SU-DHL-6 (cell line): ENCODE measurements around the gene MAP3K7.

Source experiments
- H2AFZ ChIP-seq: fragments of 200-600 bp; sonication (generic); 2 replicates; pipeline ENCODE4 v1.6.1; 2014; ENCODE audit warnings: low read depth, mild to moderate bottlenecking, moderate library complexity, mixed read lengths, antibody characterized with exemption, low read length; ENCODE audit not compliant: severe bottlenecking
- H3F3A ChIP-seq: fragments of 200-600 bp; shearing (Covaris generic); 2 replicates; pipeline ENCODE4 v1.6.0; 2016; ENCODE audit warnings: antibody characterized with exemption, mild to moderate bottlenecking; ENCODE audit not compliant: insufficient read depth
- H3K27ac ChIP-seq: fragments of 200-600 bp; sonication (generic); 2 replicates; pipeline ENCODE4 v1.5.1; 2016; ENCODE audit warnings: low read depth, mild to moderate bottlenecking, low read length, moderate library complexity, mixed read lengths
- H3K27me3 ChIP-seq: fragments of 200-600 bp; sonication (generic), shearing (Covaris generic); 2 replicates; pipeline ENCODE4 v1.6.0; 2014; ENCODE audit warnings: mild to moderate bottlenecking, low read length
- H3K36me3 ChIP-seq: fragments of 200-600 bp; sonication (generic); 2 replicates; pipeline ENCODE4 v1.6.1; 2014; ENCODE audit warnings: mild to moderate bottlenecking, low read length, mixed read lengths
- H3K4me2 ChIP-seq: fragments of 300-600, 200-600 bp; shearing (Covaris generic), sonication (generic); 2 replicates; pipeline ENCODE4 v1.6.0; 2014; ENCODE audit warnings: low read length, low read depth, mild to moderate bottlenecking; ENCODE audit not compliant: poor library complexity, severe bottlenecking
- H3K4me3 ChIP-seq: fragments of 200-600 bp; sonication (generic); 2 replicates; pipeline ENCODE4 v1.5.1; 2014; ENCODE audit warnings: antibody characterized with exemption, low read length, mild to moderate bottlenecking, mixed read lengths; ENCODE audit not compliant: insufficient read depth, poor library complexity, severe bottlenecking
- H3K79me2 ChIP-seq: fragments of 200-600 bp; sonication (generic); 2 replicates; pipeline ENCODE4 v1.6.1; 2014; ENCODE audit warnings: mild to moderate bottlenecking, low read length, moderate library complexity; ENCODE audit not compliant: insufficient read depth
- H3K9ac ChIP-seq: fragments of 200-600 bp; sonication (generic); 2 replicates; pipeline ENCODE4 v1.7.0; 2014; ENCODE audit warnings: mild to moderate bottlenecking, low read length
- H3K9me2 ChIP-seq: fragments of 200-600 bp; sonication (generic); replicated peaks from 2 replicates; pipeline ENCODE4 v1.6.1; 2014; ENCODE audit warnings: low read length; ENCODE audit not compliant: insufficient read depth
- H3K9me3 ChIP-seq: fragments of 200-600 bp; sonication (generic); 2 replicates; pipeline ENCODE4 v1.6.1; 2014; ENCODE audit warnings: low read length, mixed read lengths; ENCODE audit not compliant: insufficient read depth
- H4K20me1 ChIP-seq: fragments of 200-600 bp; sonication (generic); 2 replicates; pipeline ENCODE4 v1.6.1; 2014; ENCODE audit warnings: low read depth, mild to moderate bottlenecking, antibody characterized with exemption, low read length, moderate library complexity, mixed read lengths
- EZH2phosphoT487 ChIP-seq: fragments of 200-600 bp; sonication (generic), shearing (Covaris generic); conservative IDR thresholded peaks from 2 replicates; pipeline ENCODE4 v1.6.1; 2018; ENCODE audit warnings: mild to moderate bottlenecking, antibody characterized with exemption, low read length, moderate library complexity, mixed read lengths
- TF ChIP-seq, protein P1 (sequence below): fragments of 200-600 bp; sonication (generic); IDR thresholded peaks from one replicate; pipeline ENCODE4 v1.5.1; 2017; ENCODE audit warnings: antibody characterized with exemption, mild to moderate bottlenecking, low read length, moderate library complexity; ENCODE audit not compliant: insufficient read depth, poor library complexity, severe bottlenecking

Gene MAP3K7

DNA sequence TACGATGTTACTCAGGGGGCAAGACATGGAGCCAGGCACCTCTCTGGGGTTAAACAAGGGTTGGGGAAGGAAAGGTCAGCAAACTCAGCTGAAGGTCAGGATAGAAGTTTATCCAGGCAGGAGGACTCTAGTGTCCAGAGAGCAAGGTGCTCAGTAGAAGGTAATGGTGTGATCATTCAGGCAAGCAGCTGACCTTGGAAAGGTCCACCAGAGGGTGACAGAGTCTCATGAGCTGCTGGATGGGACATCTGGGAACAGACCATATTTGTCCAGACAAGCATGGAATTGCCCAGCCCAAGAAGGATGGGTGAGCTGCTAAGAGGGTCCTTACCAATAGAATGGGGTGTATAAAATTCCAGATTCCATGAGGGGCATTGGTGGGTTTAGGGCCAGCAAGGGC, 89.5 kb downstream of the MAP3K7 start:
- Histone ChIP-seq H3K36me3 (no peaks in the 10 kb centered on the region), H3K9me3 (no peaks in the 10 kb centered on the region), H3K27ac (no peak overlapping the region), H3F3A (no peaks in the 10 kb centered on the region), H3K27me3 (peaks cover 2% of the 10 kb centered on the region; the same call in 1 of the 2 replicates), H4K20me1 (no peaks in the 10 kb centered on the region), H3K79me2 (no peaks in the 10 kb centered on the region), H3K4me3 (no peak overlapping the region), H3K9me2 (no peaks in the 10 kb centered on the region), H3K4me2 (no peak overlapping the region), H3K9ac (no peak overlapping the region), H2AFZ (no peak overlapping the region)
- TF ChIP-seq, protein P1, sequence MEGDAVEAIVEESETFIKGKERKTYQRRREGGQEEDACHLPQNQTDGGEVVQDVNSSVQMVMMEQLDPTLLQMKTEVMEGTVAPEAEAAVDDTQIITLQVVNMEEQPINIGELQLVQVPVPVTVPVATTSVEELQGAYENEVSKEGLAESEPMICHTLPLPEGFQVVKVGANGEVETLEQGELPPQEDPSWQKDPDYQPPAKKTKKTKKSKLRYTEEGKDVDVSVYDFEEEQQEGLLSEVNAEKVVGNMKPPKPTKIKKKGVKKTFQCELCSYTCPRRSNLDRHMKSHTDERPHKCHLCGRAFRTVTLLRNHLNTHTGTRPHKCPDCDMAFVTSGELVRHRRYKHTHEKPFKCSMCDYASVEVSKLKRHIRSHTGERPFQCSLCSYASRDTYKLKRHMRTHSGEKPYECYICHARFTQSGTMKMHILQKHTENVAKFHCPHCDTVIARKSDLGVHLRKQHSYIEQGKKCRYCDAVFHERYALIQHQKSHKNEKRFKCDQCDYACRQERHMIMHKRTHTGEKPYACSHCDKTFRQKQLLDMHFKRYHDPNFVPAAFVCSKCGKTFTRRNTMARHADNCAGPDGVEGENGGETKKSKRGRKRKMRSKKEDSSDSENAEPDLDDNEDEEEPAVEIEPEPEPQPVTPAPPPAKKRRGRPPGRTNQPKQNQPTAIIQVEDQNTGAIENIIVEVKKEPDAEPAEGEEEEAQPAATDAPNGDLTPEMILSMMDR = no peak
- TF ChIP-seq EZH2phosphoT487 = no peak

DNA sequence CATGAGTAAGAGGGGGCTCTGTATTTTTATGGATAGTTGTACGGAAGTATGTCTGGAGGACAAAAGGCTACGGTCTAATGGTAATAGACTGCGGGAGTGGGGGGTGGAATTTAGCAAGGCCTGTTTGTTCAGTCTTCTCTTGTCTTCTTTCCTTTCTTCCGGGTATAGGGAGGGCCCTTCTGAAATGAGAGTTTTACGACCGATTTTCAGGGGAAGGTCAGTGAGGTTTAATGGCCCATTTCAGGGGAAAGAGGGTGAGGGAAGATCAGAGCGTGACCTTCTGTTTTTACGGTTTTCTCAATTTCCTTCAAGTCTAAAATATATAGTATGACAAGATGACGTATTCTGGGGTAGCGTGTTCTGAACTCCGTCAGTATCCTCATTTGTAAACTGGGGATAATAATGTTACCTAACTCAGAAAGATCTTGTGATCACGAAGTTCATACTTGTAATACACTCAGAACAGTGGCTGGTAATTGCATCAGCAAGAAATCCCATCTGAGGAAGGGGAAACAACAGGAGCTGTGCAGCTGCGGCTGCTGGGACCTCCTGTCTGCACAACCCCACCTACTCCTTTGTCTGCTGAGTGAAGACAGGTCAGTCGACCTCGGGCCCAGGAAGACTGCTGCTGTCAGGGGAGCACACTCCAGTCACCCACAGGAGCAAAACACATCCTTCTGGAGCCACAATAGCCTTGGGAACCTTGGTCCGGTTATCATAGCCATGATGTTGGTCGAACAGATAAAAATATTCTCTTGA, 90.4 kb downstream of the MAP3K7 start:
- Histone ChIP-seq H3F3A (no peaks in the 10 kb centered on the region), H2AFZ (no peak overlapping the region), H3K9me2 (no peaks in the 10 kb centered on the region)

DNA sequence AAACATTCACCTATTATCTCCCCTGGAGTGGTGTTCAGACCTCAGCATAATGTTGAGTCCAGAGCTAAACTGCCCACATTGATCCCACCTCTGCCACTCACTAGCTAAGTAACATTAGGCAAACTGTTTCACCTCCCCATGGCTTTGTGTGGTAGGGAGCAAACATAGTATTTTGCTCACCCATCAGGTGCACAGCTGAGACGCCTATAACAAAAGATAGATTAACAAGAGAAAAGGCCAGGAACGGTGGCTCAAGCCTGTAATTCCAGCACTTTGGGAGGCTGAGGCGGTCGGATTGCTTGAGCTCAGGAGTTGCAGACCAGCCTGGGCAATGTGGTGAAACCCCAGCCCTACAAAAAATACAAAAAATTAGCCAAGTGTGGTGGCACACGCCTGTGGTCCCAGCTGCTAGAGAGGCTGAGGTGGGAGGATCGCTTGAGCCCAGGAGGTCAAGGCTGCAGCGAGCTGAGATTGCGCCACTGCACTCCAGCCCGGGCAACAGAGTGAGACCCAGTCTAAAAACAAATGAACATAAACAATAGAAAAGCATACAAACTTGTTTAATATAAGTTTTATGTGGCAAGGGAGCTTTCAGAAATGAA, 91.6 kb downstream of the MAP3K7 start:
- no peaks in the 10 kb centered on the region for H3K9me3 ChIP-seq
- H4K20me1 ChIP-seq = no peaks in the 10 kb centered on the region
- no peak overlapping the region for H3K4me3 ChIP-seq
- H3K4me2 ChIP-seq = no peak overlapping the region
- TF ChIP-seq EZH2phosphoT487 = no peak
- TF ChIP-seq, protein P1 = no peak
- H3K9ac ChIP-seq = no peak overlapping the region
- no peaks in the 10 kb centered on the region for H3F3A ChIP-seq
- H3K27me3 ChIP-seq = peaks cover 2% of the 10 kb centered on the region; the same call in 1 of the 2 replicates
- H3K9me2 ChIP-seq = no peaks in the 10 kb centered on the region
- no peaks in the 10 kb centered on the region for H3K36me3 ChIP-seq
- H2AFZ ChIP-seq = no peak overlapping the region
- no peak overlapping the region for H3K27ac ChIP-seq
- H3K79me2 ChIP-seq = no peaks in the 10 kb centered on the region

More for the DNA sequence above, 90.4 kb downstream of the MAP3K7 start:
- Histone ChIP-seq H4K20me1 (no peaks in the 10 kb centered on the region), H3K36me3 (no peaks in the 10 kb centered on the region), H3K79me2 (no peaks in the 10 kb centered on the region), H3K4me2 (no peak overlapping the region), H3K27me3 (peaks cover 2% of the 10 kb centered on the region; the same call in 1 of the 2 replicates), H3K9ac (no peak overlapping the region), H3K27ac (no peak overlapping the region), H3K9me3 (no peaks in the 10 kb centered on the region), H3K4me3 (no peak overlapping the region)
- TF ChIP-seq EZH2phosphoT487 = no peak
- TF ChIP-seq, protein P1 = no peak
